ENCODE measurements around the gene MAFG.

Gene MAFG

DNA sequence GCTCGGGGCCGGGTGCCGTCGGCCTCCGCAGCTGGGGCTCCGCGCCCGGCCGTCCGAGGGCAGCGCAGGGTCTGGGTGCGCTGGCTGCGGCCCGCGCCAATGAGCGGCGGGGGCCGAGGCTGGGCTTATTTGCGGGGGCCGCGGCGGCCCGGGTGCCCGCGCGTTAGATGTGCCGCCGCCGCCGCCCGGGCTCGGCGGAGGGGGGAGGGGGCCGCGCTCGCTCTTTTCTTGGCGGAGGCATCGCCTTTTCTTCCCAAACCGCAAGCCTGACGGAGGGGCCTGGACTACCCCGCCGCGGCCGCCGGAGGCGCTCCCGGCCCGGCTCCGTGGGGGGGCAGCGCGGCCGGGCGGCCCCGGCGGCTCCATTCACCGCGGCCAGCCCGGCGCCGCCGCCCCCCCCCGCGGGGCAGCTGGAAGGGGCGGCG lies 33.6 kb upstream of the MAFG start, which contains the start of gene NOTUM:
TSS of gene NOTUM (minus strand) at position 101 of the 425 bp plus-strand sequence. CDS start 278 bp downstream, outside the sequence.
- Histone ChIP-seq H3K36me3 (ENCODE audit: insufficient read depth, low read length) (no peaks in the 10 kb centered on the region), H3F3A (ENCODE audit: low read depth) (peaks cover 6% of the 10 kb centered on the region; the same call in 1 of the 2 replicates), H3K4me1 (ENCODE audit: insufficient read depth, low read length, poor library complexity, severe bottlenecking) (no peaks in the 10 kb centered on the region), H3K4me3 (ENCODE audit: low read length, poor library complexity, severe bottlenecking) (no peak within 1 kb of the TSS), H3K27me3 (ENCODE audit: insufficient read depth, low read length, poor library complexity, severe bottlenecking) (no peaks in the 10 kb centered on the region), H3K9me3 (ENCODE audit: insufficient read depth, low read depth, low read length) (no peaks in the 10 kb centered on the region), H4K20me1 (ENCODE audit: insufficient read depth, low read length, poor library complexity, severe bottlenecking) (no peaks in the 10 kb centered on the region), H2AFZ (ENCODE audit: low read length) (no peak within 1 kb of the TSS), H3K9me2 (replicated peaks; ENCODE audit: low read depth, low read length) (no peaks in the 10 kb centered on the region), H3K4me2 (ENCODE audit: low read depth, low read length, poor library complexity, severe bottlenecking) (no peak within 1 kb of the TSS), H3K79me2 (ENCODE audit: insufficient read depth, low read length) (no peaks in the 10 kb centered on the region), H3K9ac (ENCODE audit: low read depth, low read length, poor library complexity, severe bottlenecking) (no peak within 1 kb of the TSS)
- no peak for TF ChIP-seq EZH2phosphoT487 (IDR thresholded peaks at IDR 0.05; ENCODE audit: borderline replicate concordance)
- TF ChIP-seq, protein P1, sequence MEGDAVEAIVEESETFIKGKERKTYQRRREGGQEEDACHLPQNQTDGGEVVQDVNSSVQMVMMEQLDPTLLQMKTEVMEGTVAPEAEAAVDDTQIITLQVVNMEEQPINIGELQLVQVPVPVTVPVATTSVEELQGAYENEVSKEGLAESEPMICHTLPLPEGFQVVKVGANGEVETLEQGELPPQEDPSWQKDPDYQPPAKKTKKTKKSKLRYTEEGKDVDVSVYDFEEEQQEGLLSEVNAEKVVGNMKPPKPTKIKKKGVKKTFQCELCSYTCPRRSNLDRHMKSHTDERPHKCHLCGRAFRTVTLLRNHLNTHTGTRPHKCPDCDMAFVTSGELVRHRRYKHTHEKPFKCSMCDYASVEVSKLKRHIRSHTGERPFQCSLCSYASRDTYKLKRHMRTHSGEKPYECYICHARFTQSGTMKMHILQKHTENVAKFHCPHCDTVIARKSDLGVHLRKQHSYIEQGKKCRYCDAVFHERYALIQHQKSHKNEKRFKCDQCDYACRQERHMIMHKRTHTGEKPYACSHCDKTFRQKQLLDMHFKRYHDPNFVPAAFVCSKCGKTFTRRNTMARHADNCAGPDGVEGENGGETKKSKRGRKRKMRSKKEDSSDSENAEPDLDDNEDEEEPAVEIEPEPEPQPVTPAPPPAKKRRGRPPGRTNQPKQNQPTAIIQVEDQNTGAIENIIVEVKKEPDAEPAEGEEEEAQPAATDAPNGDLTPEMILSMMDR (conservative IDR thresholded peaks at IDR 0.05; ENCODE audit: low read length), result no peak; the same call in 1 of the 2 replicates

DNA sequence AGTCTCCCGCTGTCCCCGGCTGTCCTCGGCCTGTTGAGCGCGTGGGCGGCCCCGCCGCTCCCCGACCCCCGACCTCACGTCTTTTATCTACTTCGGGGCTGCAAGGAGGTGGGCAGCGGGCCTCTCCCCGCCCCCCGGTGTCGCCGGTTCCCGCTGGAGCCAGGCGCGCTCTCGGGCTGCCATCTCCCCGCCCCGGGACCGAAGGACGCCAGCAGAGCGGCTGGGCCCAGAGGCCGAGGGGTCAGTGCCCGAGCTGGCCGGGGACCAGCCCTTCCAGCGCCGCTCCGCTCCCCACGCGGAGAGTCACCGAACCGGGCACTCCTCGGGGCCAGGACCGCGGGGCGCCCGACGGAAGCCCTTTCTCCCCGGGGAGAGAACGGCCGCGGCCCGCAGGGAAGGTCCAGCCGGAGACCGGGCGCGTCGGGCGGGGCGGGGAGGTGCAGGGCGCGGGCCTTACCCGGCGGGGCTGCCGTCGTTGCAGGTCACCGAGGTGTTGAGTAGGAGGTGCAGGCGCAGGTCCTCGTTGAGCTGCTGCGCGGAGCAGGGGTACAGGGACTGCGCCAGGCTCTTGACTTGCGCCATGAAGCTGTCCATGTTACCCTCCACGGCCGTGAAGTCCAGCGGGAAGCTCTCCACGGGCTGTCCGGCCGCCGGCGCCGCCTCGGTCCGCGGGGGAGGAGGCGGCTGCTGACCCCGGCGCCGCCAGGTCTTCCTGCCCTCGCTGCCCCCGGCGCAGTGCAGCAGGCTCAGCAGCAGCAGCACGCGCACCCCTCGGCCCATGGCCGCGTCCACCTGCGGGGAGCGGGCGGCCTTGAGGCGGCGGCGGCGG lies 32.8 kb upstream of the MAFG start:
- Histone ChIP-seq H3K4me2 (ENCODE audit: low read depth, low read length, poor library complexity, severe bottlenecking) (no peak overlapping the region), H2AFZ (ENCODE audit: low read length) (no peak overlapping the region), H3K4me1 (ENCODE audit: insufficient read depth, low read length, poor library complexity, severe bottlenecking) (no peaks in the 10 kb centered on the region), H3K79me2 (ENCODE audit: insufficient read depth, low read length) (no peaks in the 10 kb centered on the region), H3K4me3 (ENCODE audit: low read length, poor library complexity, severe bottlenecking) (no peak overlapping the region), H4K20me1 (ENCODE audit: insufficient read depth, low read length, poor library complexity, severe bottlenecking) (no peaks in the 10 kb centered on the region), H3K27me3 (ENCODE audit: insufficient read depth, low read length, poor library complexity, severe bottlenecking) (no peaks in the 10 kb centered on the region), H3K9ac (ENCODE audit: low read depth, low read length, poor library complexity, severe bottlenecking) (no peak overlapping the region), H3F3A (ENCODE audit: low read depth) (peaks cover 6% of the 10 kb centered on the region; the same call in 1 of the 2 replicates), H3K36me3 (ENCODE audit: insufficient read depth, low read length) (no peaks in the 10 kb centered on the region), H3K9me3 (ENCODE audit: insufficient read depth, low read depth, low read length) (no peaks in the 10 kb centered on the region), H3K9me2 (replicated peaks; ENCODE audit: low read depth, low read length) (no peaks in the 10 kb centered on the region)
- TF ChIP-seq, protein P1 (conservative IDR thresholded peaks at IDR 0.05; ENCODE audit: low read length), result no peak
- no peak for TF ChIP-seq EZH2phosphoT487 (IDR thresholded peaks at IDR 0.05; ENCODE audit: borderline replicate concordance)

DNA sequence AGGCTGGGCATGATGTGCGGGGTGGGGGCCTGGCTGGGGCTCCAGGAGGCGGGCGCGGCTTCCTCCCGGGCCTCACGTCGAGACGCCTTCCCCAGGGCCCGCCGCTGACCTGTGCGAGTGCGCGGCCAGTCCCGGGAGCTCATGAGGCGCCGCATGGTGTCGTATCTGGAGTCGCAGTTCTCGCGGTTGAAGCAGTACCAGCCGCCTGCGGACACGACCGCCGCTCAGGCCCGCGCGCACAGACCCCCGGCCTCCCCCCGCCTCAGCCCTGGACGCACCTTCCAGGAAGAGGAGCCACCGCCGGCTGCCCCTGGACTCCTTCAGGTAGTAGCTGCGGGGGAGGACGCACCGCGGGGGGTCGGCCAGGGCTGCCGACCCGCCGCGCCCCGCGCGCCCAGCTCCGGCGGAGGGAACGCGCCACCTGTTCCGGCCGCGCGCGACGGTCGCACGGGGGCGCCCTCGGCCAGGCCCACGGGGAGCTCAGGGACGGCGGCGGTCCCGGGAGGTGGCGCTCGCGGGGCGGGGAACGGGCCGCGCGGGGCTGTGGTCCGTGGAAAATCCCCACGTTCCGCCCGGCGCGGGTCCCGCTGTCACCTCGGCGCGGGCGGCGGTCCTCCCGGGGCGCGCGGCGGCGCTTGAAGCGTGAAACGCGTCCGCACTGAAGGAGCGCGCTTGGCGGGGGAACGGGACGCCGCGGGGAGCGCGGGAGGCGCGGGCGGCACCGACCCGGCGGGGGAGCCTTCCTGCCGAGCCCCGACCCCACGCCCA lies 32.0 kb upstream of the MAFG start:
- TF ChIP-seq, protein P1 (conservative IDR thresholded peaks at IDR 0.05; ENCODE audit: low read length), result peak; percentile 66
- no peak for TF ChIP-seq EZH2phosphoT487 (IDR thresholded peaks at IDR 0.05; ENCODE audit: borderline replicate concordance)
- H2AFZ ChIP-seq (ENCODE audit: low read length), result peak overlapping the region; percentile 77; the same call in 1 of the 2 replicates
- H3K79me2 ChIP-seq (ENCODE audit: insufficient read depth, low read length), result no peaks in the 10 kb centered on the region
- H4K20me1 ChIP-seq (ENCODE audit: insufficient read depth, low read length, poor library complexity, severe bottlenecking), result no peaks in the 10 kb centered on the region
- no peak overlapping the region for H3K4me2 ChIP-seq (ENCODE audit: low read depth, low read length, poor library complexity, severe bottlenecking)
- peaks cover 2% of the 10 kb centered on the region; the same call in 1 of the 2 replicates for H3F3A ChIP-seq (ENCODE audit: low read depth)
- H3K36me3 ChIP-seq (ENCODE audit: insufficient read depth, low read length), result no peaks in the 10 kb centered on the region
- no peaks in the 10 kb centered on the region for H3K9me3 ChIP-seq (ENCODE audit: insufficient read depth, low read depth, low read length)
- no peak overlapping the region for H3K4me3 ChIP-seq (ENCODE audit: low read length, poor library complexity, severe bottlenecking)
- H3K9ac ChIP-seq (ENCODE audit: low read depth, low read length, poor library complexity, severe bottlenecking), result no peak overlapping the region
- H3K9me2 ChIP-seq (replicated peaks; ENCODE audit: low read depth, low read length), result no peaks in the 10 kb centered on the region
- H3K27me3 ChIP-seq (ENCODE audit: insufficient read depth, low read length, poor library complexity, severe bottlenecking), result no peaks in the 10 kb centered on the region
- no peaks in the 10 kb centered on the region for H3K4me1 ChIP-seq (ENCODE audit: insufficient read depth, low read length, poor library complexity, severe bottlenecking)
